Measurements from ENCODE around the gene HSPA1A.

- no peak for TF ChIP-seq POLR2A (IDR thresholded peaks at IDR 0.05; ENCODE audit: low read length)
- no peak for TF ChIP-seq GATA1 (IDR thresholded peaks at IDR 0.05; ENCODE audit: low read depth, low read length)
Measured at GRCh38 chr6:31776485-31776988, 38.8 kb upstream of the HSPA1A start.
